Activated T-cell treated with anti-CD3 and anti-CD28 coated beads, Interleukin-2, amount 50 U/mL, for 1 hour (primary cell): ENCODE results near the gene TNMD.
"Not testable (repeated sequence)": the region's sequence is repeated elsewhere in the genome, so short reads cannot be mapped to it uniquely, and the experiment has no call there.

Experiments
- DNase-seq: peaks from one replicate; pipeline ENCODE4 v3.0.0-alpha.2; 2020

Gene TNMD

DNA sequence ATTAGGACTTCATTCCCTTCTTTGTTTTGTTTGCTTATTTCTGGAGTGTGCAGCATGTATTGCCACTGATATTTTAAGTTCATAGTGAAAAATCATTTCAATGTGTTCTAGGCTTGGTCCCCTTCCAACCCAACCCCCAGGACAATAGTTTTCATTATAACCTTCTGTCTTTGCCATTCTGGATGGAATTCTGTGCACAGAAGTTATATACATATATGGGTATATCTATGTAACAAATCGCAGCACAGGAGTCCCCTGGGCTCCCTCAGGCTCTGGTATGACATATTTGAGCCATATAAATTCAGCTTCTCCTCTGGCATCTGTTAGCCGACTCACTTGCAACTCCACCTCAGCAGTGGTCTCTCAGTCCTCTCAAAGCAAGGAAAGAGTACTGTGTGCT is at the start of gene TNMD:
TNMD (plus strand) TSS at position 326 of the 400 bp plus-strand sequence. CDS start 83 bp downstream, outside the sequence.
- no peak for DNase-seq

DNA sequence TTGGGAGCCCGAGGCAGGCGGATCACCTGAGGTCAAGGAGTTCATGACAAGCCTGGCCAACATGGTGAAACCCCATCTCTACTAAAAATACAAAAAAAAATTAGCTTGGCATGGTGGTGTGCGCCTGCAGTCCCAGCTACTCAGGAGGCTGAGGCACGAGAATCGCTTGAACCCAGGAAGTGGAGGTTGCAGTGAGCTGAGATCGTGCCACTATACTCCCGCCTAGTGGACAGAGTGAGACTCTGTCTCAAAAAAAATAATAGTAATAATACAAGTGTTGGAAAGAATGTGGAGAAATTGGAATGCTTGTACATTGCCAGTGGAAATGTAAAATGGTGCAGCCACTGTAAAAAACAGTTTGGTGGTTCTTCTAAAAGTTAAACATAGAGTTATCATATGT is 19.2 kb upstream of the TNMD start:
- DNase-seq, result not testable (repeated sequence)

DNA sequence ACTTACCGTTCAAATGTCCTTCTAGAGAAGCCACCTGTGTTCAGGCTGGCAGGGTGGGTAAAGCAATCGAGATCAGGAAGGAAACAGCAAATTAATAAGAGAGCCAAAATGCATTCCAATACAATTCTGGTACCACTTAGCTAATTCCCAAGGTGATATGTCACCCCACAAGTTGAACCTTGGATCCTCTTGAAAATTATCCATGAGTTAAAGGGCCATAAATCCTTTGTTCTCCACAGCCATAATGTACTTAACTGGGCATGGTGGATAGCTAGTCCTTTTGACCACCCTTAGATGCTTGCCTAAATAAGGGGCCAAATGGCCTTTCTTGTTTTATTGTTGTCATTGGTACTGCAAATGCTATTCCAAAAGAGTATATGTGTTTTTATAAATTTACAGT is 2.0 kb downstream of the TNMD start:
- DNase-seq, result no peak

DNA sequence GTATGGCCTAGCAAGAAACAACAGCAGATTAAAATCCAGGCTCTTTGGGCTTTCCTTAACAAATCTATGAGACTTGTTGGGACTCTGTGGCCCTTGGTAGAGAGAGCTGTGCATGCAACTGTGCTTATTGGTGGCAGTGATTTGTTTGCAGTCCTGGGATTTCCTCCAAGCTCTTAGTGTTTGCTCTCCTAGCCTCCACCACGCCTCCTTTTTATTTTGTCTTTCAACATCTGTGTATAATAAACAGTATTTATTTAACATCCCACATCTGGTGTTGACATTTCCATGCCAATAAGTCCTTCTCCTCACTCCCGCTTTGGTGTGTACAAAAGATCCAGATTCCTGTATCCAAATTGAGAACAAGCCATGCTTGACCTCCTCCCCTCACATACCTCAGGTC is 3.1 kb downstream of the TNMD start:
- DNase-seq, result no peak

DNA sequence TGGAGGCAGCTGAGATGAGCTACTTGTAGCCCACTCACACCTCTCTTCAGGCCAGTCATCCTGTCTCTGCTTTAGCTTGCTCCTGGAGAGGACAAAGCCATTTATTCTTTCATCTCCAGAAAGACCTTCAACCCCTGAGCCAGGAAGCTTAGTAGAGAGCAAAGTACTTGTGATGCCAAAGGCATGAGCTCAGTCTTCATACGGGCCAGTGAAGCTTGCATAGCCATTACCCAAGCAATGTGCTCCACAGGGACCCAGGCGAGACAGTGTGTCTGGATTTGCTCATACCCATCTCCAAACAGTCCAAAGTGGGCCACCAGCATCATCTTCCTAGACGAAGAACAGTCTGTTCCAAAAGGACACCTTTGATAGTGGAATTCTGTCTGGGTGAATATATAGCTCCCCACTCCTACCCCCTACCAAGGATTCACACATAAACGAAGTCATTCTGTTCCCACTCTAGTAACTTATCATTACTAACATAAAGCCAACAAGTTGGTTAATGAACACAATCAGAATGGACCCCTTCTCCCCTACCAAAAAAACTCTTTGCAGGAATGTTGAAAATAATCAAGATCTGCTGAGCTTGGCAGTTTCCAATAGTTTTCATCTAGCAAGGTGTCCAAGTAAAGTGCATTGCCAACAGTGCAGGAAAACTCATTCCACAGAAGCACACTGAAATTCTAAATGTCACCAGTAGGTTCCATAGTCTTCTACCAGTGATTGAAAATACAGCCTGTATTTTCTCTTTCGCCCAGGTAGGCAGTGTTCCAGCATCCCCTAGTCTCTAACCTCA is 6.7 kb downstream of the TNMD start:
- no peak for DNase-seq

DNA sequence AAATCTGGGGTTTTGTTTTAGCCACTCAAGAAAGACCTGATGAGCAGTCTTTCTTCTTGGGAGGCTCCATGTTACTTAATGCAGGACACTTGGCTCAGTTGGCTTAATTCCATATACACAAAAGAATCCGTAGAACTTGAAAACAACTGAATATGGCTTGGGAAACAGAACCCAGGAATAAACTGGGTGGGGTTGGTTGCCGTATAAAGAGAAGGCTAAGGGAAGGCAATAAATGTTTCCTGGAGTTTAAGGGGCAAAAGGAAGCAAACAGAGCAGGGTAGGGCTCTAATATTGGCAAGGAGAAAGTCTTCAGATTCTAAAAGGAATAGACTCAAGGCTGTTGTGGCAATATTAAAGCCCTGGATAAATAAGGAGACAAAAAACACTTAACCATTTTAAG is 8.4 kb downstream of the TNMD start:
- DNase-seq, result no peak

- DNase-seq, result no peak
Measured at GRCh38 chrX:100593581-100593980, 8.8 kb downstream of the TNMD start.

DNA sequence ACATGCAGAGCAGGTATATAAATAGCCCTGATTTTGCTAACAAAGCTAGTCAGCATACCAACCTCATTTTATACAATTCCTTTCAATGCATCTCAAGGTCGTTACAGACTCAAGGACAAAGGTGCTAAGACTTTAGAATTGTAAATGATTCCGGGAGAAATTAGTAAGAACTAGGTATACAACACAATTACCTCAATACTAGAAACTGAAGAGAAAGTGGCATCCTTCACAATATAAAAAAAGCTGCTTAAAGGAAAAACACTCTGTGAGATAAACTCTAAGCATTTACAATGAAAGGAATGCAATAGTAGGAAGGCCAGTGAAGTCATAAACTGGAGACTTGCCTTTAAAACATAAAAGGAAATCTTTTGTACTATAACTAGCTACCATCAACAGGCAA is 11.9 kb downstream of the TNMD start:
- DNase-seq, result no peak

DNA sequence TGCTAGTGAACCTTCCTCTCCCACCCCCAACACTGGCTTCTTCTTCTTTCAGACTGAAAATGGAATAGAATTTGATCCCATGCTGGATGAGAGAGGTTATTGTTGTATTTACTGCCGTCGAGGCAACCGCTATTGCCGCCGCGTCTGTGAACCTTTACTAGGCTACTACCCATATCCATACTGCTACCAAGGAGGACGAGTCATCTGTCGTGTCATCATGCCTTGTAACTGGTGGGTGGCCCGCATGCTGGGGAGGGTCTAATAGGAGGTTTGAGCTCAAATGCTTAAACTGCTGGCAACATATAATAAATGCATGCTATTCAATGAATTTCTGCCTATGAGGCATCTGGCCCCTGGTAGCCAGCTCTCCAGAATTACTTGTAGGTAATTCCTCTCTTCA is 14.7 kb downstream of the TNMD start:
- no peak for DNase-seq

DNA sequence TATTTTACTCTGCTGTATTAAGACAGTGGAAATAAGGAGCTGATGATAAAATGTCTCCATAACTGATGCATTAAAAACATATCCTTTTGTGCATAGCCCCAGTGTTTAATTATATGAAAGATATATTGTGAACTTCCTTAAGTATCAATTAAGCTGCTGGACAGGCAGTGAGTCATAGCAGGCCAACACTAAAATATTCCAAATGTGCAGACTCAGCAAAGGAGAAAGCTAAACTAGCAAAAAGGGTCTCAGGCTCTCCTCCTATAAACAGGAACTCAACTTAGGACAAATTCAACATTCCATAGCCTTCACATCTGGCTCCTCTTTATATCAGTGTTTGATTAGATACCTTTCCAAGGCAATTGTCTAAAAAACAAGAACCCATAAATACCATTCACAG is 15.6 kb downstream of the TNMD start:
- no peak for DNase-seq

DNA sequence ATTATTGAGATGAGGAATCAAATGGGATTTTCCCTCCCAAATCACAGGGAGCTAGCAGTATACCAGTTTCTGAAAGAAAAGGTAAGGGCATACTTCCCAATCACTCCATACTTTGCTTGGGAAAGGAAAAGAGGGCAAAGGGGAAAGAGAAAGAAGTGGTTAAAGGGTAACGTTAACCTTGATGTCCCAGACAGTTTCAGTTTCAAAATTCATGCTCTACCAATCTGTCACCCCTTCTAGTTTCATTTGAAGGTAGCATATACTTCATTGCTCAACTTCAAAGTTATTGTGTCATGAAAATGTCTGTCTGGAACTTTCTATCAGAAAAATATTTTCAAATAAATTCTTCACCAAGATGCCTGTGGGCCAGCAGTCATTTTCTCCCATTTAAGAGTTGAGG is 16.0 kb downstream of the TNMD start:
- DNase-seq, result no peak

DNA sequence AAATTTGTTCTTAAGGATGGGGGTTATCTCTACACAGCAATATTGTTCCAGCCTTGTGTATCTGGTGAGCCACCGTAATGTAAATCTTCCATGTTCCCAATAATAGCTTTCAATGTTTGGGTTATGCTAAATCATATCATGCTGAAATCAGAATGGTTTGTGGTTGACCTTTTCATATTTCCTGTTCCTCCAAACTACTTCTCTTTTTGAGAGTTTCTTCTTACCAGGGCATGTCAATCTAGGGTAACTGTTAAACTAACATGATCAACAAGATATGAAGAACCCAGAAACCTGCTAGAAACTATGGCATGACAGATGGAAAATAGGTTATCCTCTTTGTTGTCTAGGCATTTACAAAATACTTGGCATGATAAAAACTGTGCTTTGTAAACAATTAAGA is 22.0 kb downstream of the TNMD start:
- DNase-seq, result no peak

- DNase-seq, result no peak
Measured at GRCh38 chrX:100609591-100609990, 24.9 kb downstream of the TNMD start.

DNA sequence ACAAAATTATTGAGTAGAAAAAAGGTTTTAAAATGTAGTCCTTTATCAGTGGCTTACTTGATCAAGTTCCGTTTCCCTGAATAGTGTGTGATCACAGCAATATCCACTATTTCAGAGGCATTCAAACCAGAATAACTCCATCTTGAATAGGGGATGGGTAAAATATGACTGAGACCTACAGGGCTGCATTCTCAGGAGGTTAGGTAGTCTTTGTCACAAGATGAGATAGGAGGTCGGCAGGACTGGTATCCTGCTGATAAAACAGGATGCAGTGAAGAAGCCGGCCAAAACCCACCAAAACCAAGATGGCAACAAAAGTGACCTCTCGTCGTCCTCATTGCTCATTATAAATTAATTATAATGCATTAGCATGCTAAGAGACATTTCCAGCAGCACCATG is 27.2 kb downstream of the TNMD start:
- DNase-seq, result no peak

DNA sequence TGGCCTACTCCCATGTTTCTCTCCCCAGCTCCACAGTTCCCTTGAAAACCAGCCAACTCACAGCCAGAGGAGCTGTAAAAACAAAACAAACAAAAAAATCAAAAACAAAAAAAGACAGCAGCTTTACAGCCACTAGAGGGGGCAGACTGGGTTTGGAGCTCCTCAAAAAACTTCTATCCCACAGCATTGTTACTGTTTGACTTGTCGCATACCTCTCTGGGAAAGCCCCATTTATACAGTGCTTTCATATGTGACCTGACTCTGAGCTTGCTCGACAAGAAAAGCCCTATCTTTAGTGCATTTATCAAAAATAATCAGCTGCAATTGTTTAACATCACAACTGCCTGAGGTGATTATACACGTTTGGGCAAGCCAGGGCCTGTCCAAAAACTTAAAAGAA is 30.3 kb downstream of the TNMD start:
- DNase-seq, result no peak

DNA sequence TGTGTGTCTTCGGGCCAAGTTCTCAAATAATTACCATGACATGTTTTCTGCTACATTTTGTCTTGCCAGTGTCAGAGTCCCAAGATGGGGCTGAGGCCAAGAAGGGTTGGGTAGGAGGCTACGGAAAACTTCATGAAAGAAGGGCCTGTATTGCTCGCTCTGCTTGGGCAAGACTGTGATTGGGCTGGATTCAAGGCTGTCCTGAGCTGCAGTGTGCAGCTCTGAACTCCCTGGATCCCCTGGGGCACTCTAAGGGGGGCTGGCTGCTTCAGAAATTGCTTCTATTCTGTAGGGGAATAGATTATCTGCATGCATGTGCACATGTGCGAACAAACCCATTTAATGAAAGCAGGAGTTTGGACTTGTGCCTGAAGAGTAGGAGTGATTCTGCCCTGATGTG is 38.3 kb downstream of the TNMD start:
- DNase-seq, result no peak

DNA sequence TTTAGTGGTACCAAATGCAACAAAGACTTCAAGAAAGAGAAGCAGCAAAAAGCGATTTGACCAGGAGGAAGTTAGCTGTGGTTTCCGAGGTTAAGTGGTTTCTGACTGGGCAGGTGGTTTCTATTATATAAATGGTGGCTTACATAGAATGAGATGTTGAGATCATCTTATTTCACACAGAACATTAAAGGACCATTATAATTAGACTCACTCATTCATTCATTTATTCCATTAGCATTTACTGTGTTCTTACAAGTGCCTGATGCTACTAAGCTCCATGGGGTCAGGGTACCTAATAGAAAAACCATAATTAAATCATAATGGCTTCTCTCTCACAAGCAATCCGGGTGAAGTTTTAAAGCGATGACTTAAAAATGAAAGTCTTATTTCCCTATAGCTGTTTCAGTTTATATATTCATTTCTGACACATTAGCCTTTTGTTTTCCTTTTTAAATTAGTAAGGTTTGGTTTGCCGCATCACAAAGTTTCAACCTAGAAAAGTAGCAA is 41.3 kb downstream of the TNMD start:
- DNase-seq, result no peak

GRCh38 chrX:100635040-100635439 is 50.3 kb downstream of the TNMD start:
- no peak for DNase-seq

DNA sequence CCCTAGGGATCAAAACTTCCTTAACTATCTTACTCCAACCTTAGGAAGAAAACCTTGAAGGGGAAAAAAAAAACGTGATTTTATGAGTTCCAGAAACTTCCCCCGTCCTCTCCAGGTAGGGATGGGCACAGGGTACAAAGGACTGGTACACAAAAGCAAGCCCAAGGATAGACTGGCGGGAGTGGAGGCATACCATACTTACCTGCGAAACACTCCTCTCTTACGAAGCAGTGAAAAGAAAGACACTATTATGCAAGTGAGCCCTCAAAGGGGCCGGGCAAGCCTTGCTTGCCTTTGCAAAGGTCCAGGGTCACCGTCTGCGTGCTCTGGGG is 51.2 kb downstream of the TNMD start:
- no peak for DNase-seq

- peak; percentile 73 for DNase-seq
Measured at GRCh38 chrX:100636321-100636991, 51.7 kb downstream of the TNMD start, which contains the start of gene TSPAN6. TSPAN6 (minus strand) TSS chrX:100636806; CDS start chrX:100636694, 112 bp downstream.

DNA sequence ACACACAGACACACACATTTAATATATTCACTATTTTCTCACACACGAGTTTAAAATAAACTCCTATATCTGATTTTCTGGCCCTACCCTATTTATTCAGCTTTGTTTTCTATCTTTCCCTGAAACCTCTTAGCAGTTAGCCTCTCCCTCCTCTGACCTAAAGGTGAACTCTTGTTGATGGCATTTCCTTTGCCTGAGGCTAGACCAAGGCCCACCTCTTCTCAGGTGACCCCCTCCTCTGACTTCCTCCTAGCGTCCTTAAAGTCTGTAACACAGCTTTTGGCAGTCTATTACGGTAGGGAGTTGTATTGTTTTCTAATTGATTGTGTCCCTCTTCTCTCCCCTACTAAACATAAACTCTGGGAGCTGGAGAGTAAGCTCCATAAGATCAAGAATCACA is 57.6 kb downstream of the TNMD start:
- no peak for DNase-seq

DNA sequence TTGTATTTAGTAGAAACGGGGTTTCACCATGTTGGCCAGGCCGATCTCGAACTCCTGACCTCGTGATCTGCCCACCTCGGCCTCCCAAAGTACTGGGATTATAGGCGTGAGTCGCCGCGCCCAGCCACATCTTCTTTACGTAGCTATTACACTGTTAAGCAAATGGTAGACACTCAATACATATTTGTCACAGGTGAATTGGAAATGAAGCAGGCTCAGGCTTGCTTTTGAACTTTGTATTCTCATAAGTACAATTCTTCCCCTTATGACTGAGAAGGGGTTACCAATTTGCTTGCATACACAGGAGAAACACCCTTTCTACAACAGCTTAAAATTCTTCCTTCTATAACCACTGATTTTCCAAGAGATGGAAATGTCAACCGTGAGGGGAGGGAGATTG is 58.5 kb downstream of the TNMD start:
- DNase-seq, result no peak

DNA sequence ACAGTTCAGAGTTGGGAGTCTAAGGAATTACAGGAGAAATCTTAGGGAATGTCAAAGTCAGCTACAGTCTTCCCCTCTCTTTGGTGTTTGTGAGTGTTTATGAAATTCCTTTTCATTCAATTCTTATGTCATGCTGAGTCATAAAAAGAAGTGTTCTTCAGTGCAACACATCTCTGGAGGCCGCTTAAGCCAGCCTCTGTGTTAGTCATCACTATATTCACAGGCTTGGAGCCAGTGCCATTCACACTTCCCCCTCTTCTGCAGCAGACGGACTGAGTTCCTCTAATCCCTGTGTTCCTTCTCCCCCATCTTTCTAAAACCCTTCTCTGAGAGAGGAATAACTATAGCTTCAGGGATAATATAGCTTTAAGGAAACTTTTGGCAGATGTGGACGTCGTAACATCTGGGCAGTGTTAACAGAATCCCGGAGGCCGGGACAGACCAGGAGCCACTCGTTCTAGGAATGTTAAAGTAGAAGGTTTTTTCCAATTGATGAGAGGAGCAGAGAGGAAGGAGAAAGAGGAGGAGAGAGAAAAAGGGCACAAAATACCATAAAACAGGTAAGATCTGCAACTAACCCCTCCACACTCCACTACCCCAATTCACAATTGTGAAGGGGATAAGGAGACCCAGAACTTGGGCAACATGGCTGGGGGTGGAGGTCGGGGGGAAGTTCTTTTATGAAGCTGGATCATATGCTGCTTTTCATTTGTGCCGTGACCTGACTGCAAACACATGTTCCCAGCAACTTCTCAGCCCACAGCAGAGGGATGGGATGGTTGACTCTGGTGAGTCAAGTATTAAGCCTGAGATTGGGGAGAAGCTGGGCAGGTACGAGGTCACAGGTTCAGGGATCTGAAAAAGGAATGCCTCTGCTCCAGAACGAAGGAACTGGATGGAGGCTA is 59.5 kb downstream of the TNMD start, which contains the start of gene SRPX2:
SRPX2 (plus strand) TSS at position 244 of the 905 bp plus-strand sequence. CDS start 2,124 bp downstream, outside the sequence.
- no peak for DNase-seq
